Fibroblast of lung (primary cell): ENCODE data around the gene MCM8. TPM values are rescaled to one million over a fixed set of nuclear protein-coding genes. Genes with fewer than 3 reads are reported as not detected.
"Not testable (repeated sequence)": the region's sequence is repeated elsewhere in the genome, so short reads cannot be mapped to it uniquely, and the experiment has no call there.

ENCODE experiments used
- DNase-seq, 2 donors: peaks; one replicate each; pipeline versions ENCODE4 v3.0.0 to v3.0.0-alpha.2; 2010; ENCODE audit warnings: low read depth in 2 of 2
- H2AFZ ChIP-seq: 2 replicates; pipeline ENCODE4 v1.5.1; 2012; ENCODE audit warnings: low read length, control low read depth, inconsistent platforms
- H3K27ac ChIP-seq: 2 replicates; pipeline ENCODE4 v1.5.1; 2011; ENCODE audit warnings: low read length, control low read depth; ENCODE audit not compliant: insufficient read depth
- H3K27me3 ChIP-seq: 2 replicates; pipeline ENCODE4 v1.5.1; 2011; ENCODE audit warnings: mild to moderate bottlenecking, low read length; ENCODE audit not compliant: control insufficient read depth, insufficient read depth
- H3K36me3 ChIP-seq: 2 replicates; pipeline ENCODE4 v1.5.1; 2011; ENCODE audit warnings: low read length; ENCODE audit not compliant: control insufficient read depth, insufficient read depth
- H3K4me1 ChIP-seq: 2 replicates; pipeline ENCODE4 v1.5.1; 2011; ENCODE audit warnings: low read length; ENCODE audit not compliant: control insufficient read depth, insufficient read depth; ENCODE audit errors: extremely low read depth
- H3K4me2 ChIP-seq: 2 replicates; pipeline ENCODE4 v1.5.1; 2011; ENCODE audit warnings: low read length, control low read depth; ENCODE audit not compliant: insufficient read depth; ENCODE audit errors: extremely low read depth
- H3K4me3 ChIP-seq, 4 experiments: fragments of 200-600 bp in 1 of 4; sonication (generic) in 1 of 4; replicated peaks in 1 of 4; 2 replicates each; pipeline ENCODE4 v1.5.1; 2011 to 2016; ENCODE audit warnings: low read length in 4 of 4, low read depth in 3 of 4, mild to moderate bottlenecking in 3 of 4, control low read depth in 2 of 4, inconsistent platforms in 1 of 4, mixed read lengths in 1 of 4; ENCODE audit not compliant: insufficient read depth in 1 of 4; ENCODE audit errors: control extremely low read depth in 1 of 4
- H3K79me2 ChIP-seq: 2 replicates; pipeline ENCODE4 v1.5.1; 2012; ENCODE audit warnings: mild to moderate bottlenecking, low read length, inconsistent platforms; ENCODE audit not compliant: control insufficient read depth, insufficient read depth
- H3K9ac ChIP-seq: 2 replicates; pipeline ENCODE4 v1.5.1; 2011; ENCODE audit warnings: mild to moderate bottlenecking, low read length, control low read depth; ENCODE audit not compliant: insufficient read depth
- H3K9me3 ChIP-seq: 2 replicates; pipeline ENCODE4 v1.5.1; 2012; ENCODE audit warnings: low read depth, low read length; ENCODE audit not compliant: control insufficient read depth, insufficient read depth
- H4K20me1 ChIP-seq: 2 replicates; pipeline ENCODE4 v1.5.1; 2011; ENCODE audit warnings: low read length; ENCODE audit not compliant: control insufficient read depth, insufficient read depth; ENCODE audit errors: extremely low read depth
- EZH2 ChIP-seq: IDR thresholded peaks from 2 replicates; pipeline ENCODE4 v1.5.1; 2012; ENCODE audit warnings: low read length, control low read depth, mild to moderate bottlenecking; ENCODE audit errors: missing control alignments
- polyA plus RNA-seq, 2 donors: library from polyadenylated mRNA; depleted of rRNA in 1 of 2; stranded (reverse) in 1 of 2; unstranded in 1 of 2; fragments of >200 nt; gene quantifications; 2 replicates each; pipeline ENCODE4 v1.2.1, GENCODE V29; 2011 to 2012; ENCODE audit warnings: missing spikeins in 1 of 2
- total RNA-seq: library from RNA; depleted of rRNA; stranded (reverse); fragments of >200 nt; gene quantifications from 2 replicates; pipeline ENCODE4 v1.2.1, GENCODE V29; 2014
- TF ChIP-seq, protein P1 (sequence below), 2 donors: IDR thresholded peaks in 1 of 2; conservative IDR thresholded peaks in 1 of 2; 1 replicate in 1 of 2; 2 replicates in 1 of 2; pipeline ENCODE4 v1.5.1; 2011 to 2012; ENCODE audit warnings: low read length in 2 of 2, control low read depth in 1 of 2, inconsistent platforms in 1 of 2, low read depth in 1 of 2, mild to moderate bottlenecking in 1 of 2

MCM8 gene
- total and polyA plus RNA-seq, 2 donors (not counting 1 experiment from before 2014, with no cell fraction given) = 4.8 to 5.4 TPM

DNA sequence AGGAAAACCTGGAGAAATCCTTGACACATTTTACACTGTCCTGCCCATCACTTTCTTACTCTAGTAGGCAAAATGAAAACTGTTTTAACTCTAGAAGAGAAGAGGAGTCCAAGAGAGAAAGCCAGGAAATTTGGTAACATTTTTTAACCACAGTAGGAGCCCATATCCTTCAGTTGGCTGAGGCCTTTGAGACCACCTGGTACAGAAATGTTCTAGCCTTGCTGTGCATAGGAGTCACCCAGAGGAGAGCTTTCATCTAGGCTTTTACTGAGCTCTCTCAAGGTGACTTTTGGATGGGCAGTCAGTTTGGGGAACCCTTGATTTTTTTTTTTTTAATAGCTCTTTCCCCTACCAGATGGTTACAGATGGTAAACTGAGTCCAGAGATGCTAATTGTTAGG, 78.4 kb downstream of the MCM8 start:
- H4K20me1 ChIP-seq = no peaks in the 10 kb centered on the region

DNA sequence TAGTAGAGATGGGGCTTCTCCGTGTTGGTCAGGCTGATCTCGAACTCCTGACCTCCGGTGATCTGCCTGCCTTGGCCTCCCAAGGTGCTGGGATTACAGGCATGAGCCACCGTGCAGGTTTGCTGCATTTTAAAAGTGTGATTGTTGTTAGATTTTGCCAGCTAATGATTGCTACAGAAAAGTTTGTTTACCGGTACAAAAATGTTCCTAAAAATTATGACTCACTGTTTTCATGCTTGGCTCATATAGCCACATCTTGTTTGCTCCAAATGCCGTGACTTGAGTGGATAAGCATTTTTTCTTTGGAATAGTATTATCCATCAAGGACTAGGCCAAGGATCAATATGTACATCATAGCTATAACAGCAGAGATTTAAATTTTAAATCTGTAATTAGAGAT, 79.1 kb downstream of the MCM8 start:
- Histone ChIP-seq H3K27ac (no peak overlapping the region), H3K4me1 (no peaks in the 10 kb centered on the region), H3K4me3 (no peak overlapping the region), H3K9ac (no peak overlapping the region), H2AFZ (no peak overlapping the region), H3K27me3 (no peaks in the 10 kb centered on the region), H3K79me2 (peaks cover 2% of the 10 kb centered on the region), H4K20me1 (no peaks in the 10 kb centered on the region), H3K9me3 (no peaks in the 10 kb centered on the region), H3K36me3 (peaks cover 3% of the 10 kb centered on the region), H3K4me2 (peak overlapping the region; percentile 11)
- TF ChIP-seq, protein P1, sequence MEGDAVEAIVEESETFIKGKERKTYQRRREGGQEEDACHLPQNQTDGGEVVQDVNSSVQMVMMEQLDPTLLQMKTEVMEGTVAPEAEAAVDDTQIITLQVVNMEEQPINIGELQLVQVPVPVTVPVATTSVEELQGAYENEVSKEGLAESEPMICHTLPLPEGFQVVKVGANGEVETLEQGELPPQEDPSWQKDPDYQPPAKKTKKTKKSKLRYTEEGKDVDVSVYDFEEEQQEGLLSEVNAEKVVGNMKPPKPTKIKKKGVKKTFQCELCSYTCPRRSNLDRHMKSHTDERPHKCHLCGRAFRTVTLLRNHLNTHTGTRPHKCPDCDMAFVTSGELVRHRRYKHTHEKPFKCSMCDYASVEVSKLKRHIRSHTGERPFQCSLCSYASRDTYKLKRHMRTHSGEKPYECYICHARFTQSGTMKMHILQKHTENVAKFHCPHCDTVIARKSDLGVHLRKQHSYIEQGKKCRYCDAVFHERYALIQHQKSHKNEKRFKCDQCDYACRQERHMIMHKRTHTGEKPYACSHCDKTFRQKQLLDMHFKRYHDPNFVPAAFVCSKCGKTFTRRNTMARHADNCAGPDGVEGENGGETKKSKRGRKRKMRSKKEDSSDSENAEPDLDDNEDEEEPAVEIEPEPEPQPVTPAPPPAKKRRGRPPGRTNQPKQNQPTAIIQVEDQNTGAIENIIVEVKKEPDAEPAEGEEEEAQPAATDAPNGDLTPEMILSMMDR (conservative IDR thresholded peaks at IDR 0.05 in 1 of 2, IDR thresholded peaks at IDR 0.05 in 1 of 2; ENCODE audit: low read depth in 1 of 2, low read length in 2 of 2) = no peak
- TF ChIP-seq EZH2 = no peak
- DNase-seq = peak in 1 of 2 donors; percentile 64

More for the DNA sequence above, 78.4 kb downstream of the MCM8 start:
- no peak overlapping the region for H3K27ac ChIP-seq
- H2AFZ ChIP-seq = no peak overlapping the region
- no peak overlapping the region for H3K4me2 ChIP-seq
- no peak for TF ChIP-seq EZH2
- TF ChIP-seq, protein P1 (conservative IDR thresholded peaks at IDR 0.05 in 1 of 2, IDR thresholded peaks at IDR 0.05 in 1 of 2; ENCODE audit: low read depth in 1 of 2, low read length in 2 of 2) = no peak
- H3K79me2 ChIP-seq = peaks cover 2% of the 10 kb centered on the region
- no peak for DNase-seq
- no peak overlapping the region for H3K4me3 ChIP-seq
- H3K4me1 ChIP-seq = no peaks in the 10 kb centered on the region
- H3K9ac ChIP-seq = no peak overlapping the region
- H3K27me3 ChIP-seq = no peaks in the 10 kb centered on the region
- peaks cover 5% of the 10 kb centered on the region for H3K36me3 ChIP-seq
- no peaks in the 10 kb centered on the region for H3K9me3 ChIP-seq

DNA sequence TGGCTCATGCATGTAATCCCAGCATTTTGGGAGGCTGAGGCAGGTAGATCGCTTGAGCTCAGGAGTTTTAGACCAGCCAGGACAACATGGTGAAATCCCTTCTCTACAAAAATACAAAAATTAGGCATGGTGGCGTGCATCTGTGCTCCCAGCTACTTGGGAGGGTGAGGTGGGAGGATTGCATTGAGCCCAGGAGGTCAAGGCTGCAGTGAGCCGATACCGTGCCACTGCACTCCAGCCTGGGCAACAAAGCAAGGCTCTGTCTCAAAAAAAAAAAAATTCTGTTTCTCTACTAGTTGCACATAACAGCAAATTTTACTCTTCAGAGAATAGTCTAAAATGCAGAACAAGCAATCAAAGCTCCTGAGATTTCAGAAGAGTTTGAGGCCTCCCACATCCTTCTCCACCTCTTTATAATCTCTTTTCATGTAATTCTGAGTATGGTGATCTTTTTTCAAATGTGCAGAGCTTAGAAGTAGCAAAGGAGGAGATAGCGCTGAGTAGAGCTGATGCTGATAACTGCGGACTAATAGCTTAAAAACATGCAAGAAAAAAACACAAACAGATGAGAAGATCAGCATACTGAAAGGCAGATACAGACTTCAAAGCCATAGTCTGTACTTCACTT, 80.1 kb downstream of the MCM8 start:
- Histone ChIP-seq H2AFZ (no peak overlapping the region), H3K9ac (no peak overlapping the region), H3K27ac (no peak overlapping the region), H3K27me3 (no peaks in the 10 kb centered on the region), H4K20me1 (no peaks in the 10 kb centered on the region), H3K79me2 (peaks cover 2% of the 10 kb centered on the region), H3K4me2 (no peak overlapping the region), H3K36me3 (no peaks in the 10 kb centered on the region), H3K4me3 (no peak overlapping the region), H3K4me1 (no peaks in the 10 kb centered on the region), H3K9me3 (no peaks in the 10 kb centered on the region)
- DNase-seq = no peak
- TF ChIP-seq EZH2 = no peak
- TF ChIP-seq, protein P1 (conservative IDR thresholded peaks at IDR 0.05 in 1 of 2, IDR thresholded peaks at IDR 0.05 in 1 of 2; ENCODE audit: low read depth in 1 of 2, low read length in 2 of 2) = no peak

DNA sequence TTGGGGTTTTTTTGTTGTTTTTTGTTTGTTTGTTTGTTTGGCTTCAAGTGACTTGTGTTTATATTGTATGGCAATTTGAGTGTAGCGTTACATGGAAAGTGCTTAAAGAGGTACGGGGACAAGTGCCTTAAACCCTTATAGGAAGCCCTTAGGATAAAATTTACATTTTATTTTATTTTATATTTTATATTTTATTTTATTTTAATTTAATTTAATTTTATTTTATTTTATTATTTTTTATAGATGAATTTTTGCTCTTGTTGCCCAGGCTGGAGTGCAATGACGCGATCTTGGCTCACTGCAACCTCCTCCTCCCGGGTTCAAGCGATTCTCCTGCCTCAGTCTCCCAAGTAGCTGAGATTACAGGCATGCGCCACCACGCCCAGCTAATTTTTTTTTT, 82.5 kb downstream of the MCM8 start:
- not testable (repeated sequence) for H3K79me2 ChIP-seq, H2AFZ ChIP-seq, H3K9ac ChIP-seq, H3K4me3 ChIP-seq, DNase-seq, H3K4me2 ChIP-seq, H3K4me1 ChIP-seq, H3K9me3 ChIP-seq, H4K20me1 ChIP-seq, H3K27ac ChIP-seq, H3K36me3 ChIP-seq, H3K27me3 ChIP-seq
